Liver (tissue), 9 donors: ENCODE results near the gene STX10. TPM values are rescaled to one million over a fixed set of nuclear protein-coding genes. Genes with fewer than 3 reads are reported as not detected.

Experiments used
- DNase-seq: peaks from one replicate; pipeline ENCODE4 v3.0.0-alpha.2; 2017; ENCODE audit warnings: low spot score
- H3K27ac ChIP-seq, 2 donors: one replicate each; pipeline ENCODE4 v1.7.0; 2013; ENCODE audit warnings: inconsistent platforms in 2 of 2, low read length in 2 of 2, control low read depth in 1 of 2, low read depth in 1 of 2, mild to moderate bottlenecking in 1 of 2
- H3K27me3 ChIP-seq, 4 donors: one replicate each; pipeline versions ENCODE4 v1.6.1 to v1.7.0; 2013; ENCODE audit warnings: low read length in 3 of 4, inconsistent platforms in 1 of 4, mild to moderate bottlenecking in 1 of 4, moderate library complexity in 1 of 4; ENCODE audit not compliant: control insufficient read depth in 4 of 4, insufficient read depth in 4 of 4
- H3K36me3 ChIP-seq, 4 donors: one replicate each; pipeline versions ENCODE4 v1.6.1 to v1.7.0; 2013; ENCODE audit warnings: low read length in 3 of 4, mild to moderate bottlenecking in 3 of 4, low read depth in 1 of 4, moderate library complexity in 1 of 4; ENCODE audit not compliant: control insufficient read depth in 4 of 4, insufficient read depth in 3 of 4
- H3K4me1 ChIP-seq, 4 donors: one replicate each; pipeline versions ENCODE4 v1.6.1 to v1.7.0; 2013; ENCODE audit warnings: low read length in 3 of 4, mild to moderate bottlenecking in 3 of 4, moderate library complexity in 1 of 4; ENCODE audit not compliant: control insufficient read depth in 4 of 4, insufficient read depth in 4 of 4
- H3K4me3 ChIP-seq, 3 donors: one replicate each; pipeline versions ENCODE4 v1.6.1 to v1.7.0; 2013; ENCODE audit warnings: low read length in 3 of 3, control low read depth in 1 of 3, low read depth in 1 of 3, mild to moderate bottlenecking in 1 of 3
- H3K9ac ChIP-seq, 2 donors: one replicate each; pipeline ENCODE4 v1.7.0; 2013; ENCODE audit warnings: low read length in 2 of 2, mild to moderate bottlenecking in 2 of 2, moderate library complexity in 2 of 2, control low read depth in 1 of 2, low read depth in 1 of 2
- H3K9me3 ChIP-seq, 4 donors: one replicate each; pipeline versions ENCODE4 v1.6.1 to v1.7.0; 2013; ENCODE audit warnings: low read length in 3 of 4; ENCODE audit not compliant: control insufficient read depth in 4 of 4
- CTCF ChIP-seq: fragments of 150-350 bp; IDR thresholded peaks from 2 replicates; pipeline ENCODE4 v1.5.1; 2017; ENCODE audit warnings: improper control_type of control experiment, low read depth, low read length; ENCODE audit not compliant: missing input control
- EGR1 ChIP-seq, 2 donors: IDR thresholded peaks; 2 replicates each; pipeline ENCODE4 v1.6.1; 2016 to 2018; ENCODE audit warnings: antibody characterized with exemption in 2 of 2, low read depth in 2 of 2
- HNF4A ChIP-seq, 2 donors: conservative IDR thresholded peaks; 2 replicates each; pipeline ENCODE4 v1.6.1; 2016; ENCODE audit warnings: antibody characterized with exemption in 2 of 2, mild to moderate bottlenecking in 2 of 2
- HNF4G ChIP-seq: IDR thresholded peaks from 2 replicates; pipeline ENCODE4 v1.6.1; 2016; ENCODE audit warnings: antibody characterized with exemption
- NR2F2 ChIP-seq: IDR thresholded peaks from 2 replicates; pipeline ENCODE4 v1.6.1; 2016; ENCODE audit warnings: antibody characterized with exemption
- YY1 ChIP-seq: IDR thresholded peaks from 2 replicates; pipeline ENCODE4 v1.6.1; 2016; ENCODE audit warnings: antibody characterized with exemption, mild to moderate bottlenecking
- WGBS: extraction: QIAGEN DNeasy Blood & Tissue Kit; methylation state at CpG from one replicate; pipeline ENCODE4 v1.1.7; 2013; 5-methylcytosine and 5-hydroxymethylcytosine counted together
- polyA plus RNA-seq, 2 donors: library from polyadenylated mRNA; stranded (reverse) in 1 of 2; unstranded in 1 of 2; fragments of 200-250 nt in 1 of 2; fragments of >200 nt in 1 of 2; fragmentation: Nextera tagmentation in 1 of 2; extraction: Ambion mirVana in 1 of 2; gene quantifications; one replicate each; pipeline versions ENCODE4 v1.2.1 to v1.2.3, GENCODE V29; 2013 to 2015
- total RNA-seq, 2 donors: library from RNA; depleted of rRNA; stranded (reverse); fragments of >200 nt; gene quantifications; one replicate each; pipeline ENCODE4 v1.2.3, GENCODE V29; 2014
- TF ChIP-seq, protein P1 (sequence below): IDR thresholded peaks from 2 replicates; pipeline ENCODE4 v1.6.1; 2016; ENCODE audit warnings: antibody characterized with exemption, mild to moderate bottlenecking
- donor health status: healthy.
- donor health status: healthy.
- donor health status: healthy.
- donor health status: healthy.
- donor health status: healthy.

The STX10 gene
- total and polyA plus RNA-seq, 4 donors = 15.7 to 32.7 (median 21.2) TPM

DNA sequence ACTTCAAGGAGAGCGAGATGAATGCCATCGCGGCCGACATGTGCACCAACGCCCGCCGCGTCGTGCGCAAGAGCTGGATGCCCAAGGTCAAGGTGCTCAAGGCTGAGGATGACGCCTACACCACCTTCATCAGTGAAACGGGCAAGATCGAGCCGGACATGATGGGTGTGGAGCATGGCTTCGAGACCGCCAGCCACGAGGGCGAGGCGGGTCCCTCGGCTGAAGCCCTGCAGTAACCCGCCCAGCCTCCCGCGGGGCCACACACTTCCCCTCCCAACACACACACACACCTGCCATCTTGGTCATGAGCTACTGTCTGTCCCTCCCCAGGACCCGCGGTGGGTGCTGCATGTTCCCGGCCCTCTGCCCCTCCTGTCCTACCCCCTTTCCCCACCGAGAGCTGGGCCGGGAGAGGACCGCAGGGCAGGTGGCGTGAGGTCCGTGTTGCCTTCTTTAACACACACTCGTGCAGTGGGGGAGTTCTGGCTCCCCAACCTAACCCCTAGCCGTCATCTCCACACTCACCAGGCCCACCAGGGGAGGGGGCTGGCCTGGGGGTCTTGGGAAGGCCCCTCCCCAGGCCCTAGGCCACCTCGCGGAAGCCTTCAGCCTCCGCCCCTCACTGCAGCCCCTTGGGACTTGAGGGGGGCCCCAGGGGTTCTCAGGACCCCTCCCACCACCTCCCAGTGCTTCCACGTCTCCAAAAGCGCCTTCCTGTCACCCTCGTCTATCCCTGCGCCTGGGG, 11.8 kb downstream of the STX10 start:
- no peaks in the 10 kb centered on the region for H3K4me1 ChIP-seq
- no peak overlapping the region for H3K27ac ChIP-seq
- TF ChIP-seq NR2F2 = no peak
- TF ChIP-seq EGR1 (IDR thresholded peaks at IDR 0.05; ENCODE audit: low read depth in 2 of 2) = no peak
- TF ChIP-seq CTCF = no peak
- TF ChIP-seq HNF4A (conservative IDR thresholded peaks at IDR 0.05) = no peak
- TF ChIP-seq HNF4G = no peak
- no peak overlapping the region for H3K9ac ChIP-seq
- H3K9me3 ChIP-seq = no peaks in the 10 kb centered on the region
- 92% methylated on average over 40 of the region's 40 CpGs for WGBS
- no peak overlapping the region for H3K4me3 ChIP-seq
- no peaks in the 10 kb centered on the region for H3K27me3 ChIP-seq
- H3K36me3 ChIP-seq = peaks cover 12 to 39% (median 15%) of the 10 kb centered on the region in 4 donors
- DNase-seq = no peak

DNA sequence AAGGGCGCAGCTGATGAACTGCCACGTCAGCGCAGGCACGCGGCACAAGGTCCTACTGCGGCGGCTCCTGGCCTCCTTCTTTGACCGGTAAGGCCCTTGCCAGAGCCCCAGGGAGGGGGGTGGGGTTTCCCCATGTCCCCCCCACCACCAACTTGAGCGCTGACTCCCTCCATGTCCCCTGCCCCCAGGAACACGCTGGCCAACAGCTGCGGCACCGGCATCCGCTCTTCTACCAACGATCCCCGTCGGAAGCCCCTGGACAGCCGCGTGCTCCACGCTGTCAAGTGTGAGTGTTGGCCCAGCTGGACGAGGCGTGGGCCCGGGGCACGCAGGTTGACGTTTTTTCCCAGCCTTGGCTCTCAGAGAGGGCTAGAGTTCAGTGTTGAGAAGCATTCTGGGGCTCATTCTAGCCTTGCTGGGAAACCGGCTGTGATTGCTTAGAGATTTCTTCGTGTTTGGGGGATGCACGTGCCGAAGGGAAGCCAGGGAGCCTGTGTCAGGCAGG, 12.8 kb downstream of the STX10 start:
- Histone ChIP-seq H3K36me3 (peaks cover 12 to 39% (median 15%) of the 10 kb centered on the region in 4 donors), H3K9me3 (no peaks in the 10 kb centered on the region), H3K9ac (no peak overlapping the region), H3K27me3 (no peaks in the 10 kb centered on the region), H3K4me3 (no peak overlapping the region), H3K27ac (no peak overlapping the region), H3K4me1 (no peaks in the 10 kb centered on the region)
- 95% methylated on average over 28 of the region's 28 CpGs for WGBS
- TF ChIP-seq CTCF = no peak
- TF ChIP-seq YY1 = no peak
- TF ChIP-seq, protein P1, sequence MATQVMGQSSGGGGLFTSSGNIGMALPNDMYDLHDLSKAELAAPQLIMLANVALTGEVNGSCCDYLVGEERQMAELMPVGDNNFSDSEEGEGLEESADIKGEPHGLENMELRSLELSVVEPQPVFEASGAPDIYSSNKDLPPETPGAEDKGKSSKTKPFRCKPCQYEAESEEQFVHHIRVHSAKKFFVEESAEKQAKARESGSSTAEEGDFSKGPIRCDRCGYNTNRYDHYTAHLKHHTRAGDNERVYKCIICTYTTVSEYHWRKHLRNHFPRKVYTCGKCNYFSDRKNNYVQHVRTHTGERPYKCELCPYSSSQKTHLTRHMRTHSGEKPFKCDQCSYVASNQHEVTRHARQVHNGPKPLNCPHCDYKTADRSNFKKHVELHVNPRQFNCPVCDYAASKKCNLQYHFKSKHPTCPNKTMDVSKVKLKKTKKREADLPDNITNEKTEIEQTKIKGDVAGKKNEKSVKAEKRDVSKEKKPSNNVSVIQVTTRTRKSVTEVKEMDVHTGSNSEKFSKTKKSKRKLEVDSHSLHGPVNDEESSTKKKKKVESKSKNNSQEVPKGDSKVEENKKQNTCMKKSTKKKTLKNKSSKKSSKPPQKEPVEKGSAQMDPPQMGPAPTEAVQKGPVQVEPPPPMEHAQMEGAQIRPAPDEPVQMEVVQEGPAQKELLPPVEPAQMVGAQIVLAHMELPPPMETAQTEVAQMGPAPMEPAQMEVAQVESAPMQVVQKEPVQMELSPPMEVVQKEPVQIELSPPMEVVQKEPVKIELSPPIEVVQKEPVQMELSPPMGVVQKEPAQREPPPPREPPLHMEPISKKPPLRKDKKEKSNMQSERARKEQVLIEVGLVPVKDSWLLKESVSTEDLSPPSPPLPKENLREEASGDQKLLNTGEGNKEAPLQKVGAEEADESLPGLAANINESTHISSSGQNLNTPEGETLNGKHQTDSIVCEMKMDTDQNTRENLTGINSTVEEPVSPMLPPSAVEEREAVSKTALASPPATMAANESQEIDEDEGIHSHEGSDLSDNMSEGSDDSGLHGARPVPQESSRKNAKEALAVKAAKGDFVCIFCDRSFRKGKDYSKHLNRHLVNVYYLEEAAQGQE = no peak
- DNase-seq = no peak
